ENCODE results near the gene HDAC7.

HDAC7 gene

GRCh38 chr12:47745485-47746041 lies 74.1 kb downstream of the HDAC7 start:
- DNase-seq (ENCODE audit: low spot score): no peak

GRCh38 chr12:47744778-47745436 lies 74.8 kb downstream of the HDAC7 start:
- no peak for DNase-seq (ENCODE audit: low spot score)

- peak; percentile 58 for DNase-seq (ENCODE audit: low spot score)
These were observed 75.6 kb downstream of the HDAC7 start for GRCh38 chr12:47744005-47744651.

DNA sequence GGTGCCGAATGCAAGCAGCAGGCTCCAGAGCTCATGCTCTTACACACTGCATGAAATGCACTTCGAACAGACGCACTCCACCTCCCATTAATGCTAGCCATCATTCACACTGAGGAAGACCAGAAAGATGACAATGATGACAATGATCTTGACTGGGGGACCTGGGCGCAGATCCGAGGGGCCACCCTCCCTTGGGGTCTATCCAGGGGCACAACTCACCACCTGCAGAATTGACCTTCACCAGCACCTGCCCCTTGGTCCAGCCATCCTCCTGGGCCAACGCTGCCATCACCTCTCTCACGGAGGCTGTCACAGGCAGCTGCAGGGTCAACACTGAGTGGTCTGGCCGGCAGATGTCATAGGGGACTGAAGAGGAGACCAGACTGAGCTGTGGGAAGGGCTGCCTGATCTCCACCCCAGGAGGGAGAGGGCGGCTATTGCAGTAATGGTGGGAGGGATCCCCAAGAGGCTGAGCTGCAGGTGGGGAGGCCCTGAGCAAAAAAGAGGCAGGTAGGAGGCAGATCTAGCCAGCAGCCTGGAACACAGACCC lies 76.3 kb downstream of the HDAC7 start:
- no peak for DNase-seq (ENCODE audit: low spot score)

DNA sequence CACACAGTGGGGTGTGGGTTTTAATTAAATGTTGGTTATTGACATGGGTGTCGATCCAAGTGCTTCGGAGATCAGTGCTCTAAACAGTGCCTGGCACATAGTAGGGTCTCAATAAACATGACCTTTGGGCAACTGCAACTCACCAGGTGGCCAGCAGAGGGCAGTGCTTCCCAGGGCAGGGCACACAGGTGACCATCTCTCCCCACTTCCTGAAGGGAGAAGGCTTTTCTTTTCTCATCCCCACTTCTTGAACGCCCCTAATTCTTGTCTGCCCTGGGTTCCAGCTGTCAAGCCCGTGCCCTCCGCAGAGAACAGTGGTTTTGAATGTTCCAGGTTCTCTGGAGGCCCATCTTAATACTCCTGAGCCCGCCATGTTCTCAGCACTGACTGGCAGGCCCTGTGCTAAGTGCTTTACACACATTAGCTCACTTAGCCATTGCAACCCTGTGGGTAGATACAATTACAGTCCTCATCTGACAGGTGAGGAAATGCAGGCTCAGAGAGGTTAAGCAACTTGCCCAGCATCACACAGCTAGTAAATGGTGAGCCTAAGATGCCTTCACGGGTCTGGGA lies 77.4 kb downstream of the HDAC7 start:
- peak; percentile 73 for DNase-seq (ENCODE audit: low spot score)

DNA sequence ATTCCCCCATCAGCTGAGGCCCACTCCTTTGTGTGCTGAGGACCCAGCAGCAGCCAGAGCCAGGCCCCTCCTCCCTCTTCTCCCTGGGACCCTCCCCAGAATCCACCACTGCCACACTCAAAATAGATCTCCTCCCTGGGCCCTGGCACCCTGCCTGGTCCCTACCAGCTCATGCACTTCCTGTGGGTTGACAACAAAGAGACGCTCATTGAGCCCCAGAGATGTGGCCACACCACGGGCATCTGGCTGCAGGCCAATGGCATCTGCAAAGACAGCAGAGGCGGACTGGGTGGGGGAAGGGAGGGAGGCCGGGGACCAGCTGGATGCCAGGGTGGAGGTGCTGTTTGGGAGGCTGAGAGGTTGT lies 78.4 kb downstream of the HDAC7 start:
- no peak for DNase-seq (ENCODE audit: low spot score)

DNA sequence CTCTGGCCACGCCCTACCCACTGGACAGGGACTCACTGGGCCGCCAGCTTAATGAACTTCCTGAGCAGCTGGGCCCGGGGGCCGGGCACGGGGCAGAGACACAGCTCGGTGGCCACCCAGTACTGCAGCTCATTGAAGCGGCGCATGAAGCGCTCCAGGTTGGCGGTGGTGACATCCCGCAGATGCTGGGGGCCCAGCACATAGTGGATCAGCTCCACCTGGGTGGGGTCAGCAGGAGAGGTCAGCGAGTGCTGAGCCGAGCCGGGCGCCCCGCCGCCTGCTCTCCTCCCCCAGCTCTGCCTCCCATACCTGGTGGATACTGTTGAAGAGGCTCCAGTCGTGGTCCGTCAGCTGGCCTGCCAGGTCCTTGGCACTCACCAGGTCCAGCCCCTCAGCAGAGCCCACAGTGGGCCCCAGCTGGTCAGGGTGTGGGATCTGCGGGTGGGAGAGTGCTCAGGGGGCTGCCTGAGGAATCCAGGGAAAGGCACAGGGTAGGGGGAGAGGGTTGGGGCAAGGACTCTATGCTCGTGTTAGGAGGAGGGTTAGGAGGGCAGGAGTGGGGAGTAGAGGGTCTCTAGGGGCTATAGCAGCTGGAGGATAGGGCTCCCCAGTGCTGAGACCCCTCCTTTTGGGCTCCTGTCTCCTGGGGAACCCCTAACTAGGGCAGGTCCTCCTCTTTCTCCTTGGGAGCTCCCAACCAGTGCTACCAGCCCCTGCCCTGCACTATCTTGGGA lies 78.9 kb downstream of the HDAC7 start:
- no peak for DNase-seq (ENCODE audit: low spot score)

DNA sequence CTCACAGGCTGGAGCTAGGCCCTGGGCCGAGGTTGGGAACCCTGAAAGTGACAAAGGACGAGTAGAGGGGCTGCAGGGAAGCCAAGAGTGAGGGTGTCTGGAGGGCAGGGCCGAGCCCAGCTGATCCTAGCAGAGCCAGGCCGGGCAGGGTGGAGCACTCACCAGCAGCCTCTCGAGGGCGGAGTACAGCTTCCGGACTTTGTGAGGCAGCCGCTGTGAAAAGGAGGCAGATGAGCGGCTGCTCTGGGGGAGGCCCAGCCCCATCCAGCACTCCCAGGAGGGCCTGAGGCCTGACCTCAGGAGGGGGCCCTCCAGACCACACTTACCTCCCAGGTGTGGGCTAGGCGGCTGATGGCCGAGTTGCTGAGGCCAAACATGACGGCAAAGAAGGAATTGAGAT lies 79.7 kb downstream of the HDAC7 start:
- DNase-seq (ENCODE audit: low spot score): no peak

DNA sequence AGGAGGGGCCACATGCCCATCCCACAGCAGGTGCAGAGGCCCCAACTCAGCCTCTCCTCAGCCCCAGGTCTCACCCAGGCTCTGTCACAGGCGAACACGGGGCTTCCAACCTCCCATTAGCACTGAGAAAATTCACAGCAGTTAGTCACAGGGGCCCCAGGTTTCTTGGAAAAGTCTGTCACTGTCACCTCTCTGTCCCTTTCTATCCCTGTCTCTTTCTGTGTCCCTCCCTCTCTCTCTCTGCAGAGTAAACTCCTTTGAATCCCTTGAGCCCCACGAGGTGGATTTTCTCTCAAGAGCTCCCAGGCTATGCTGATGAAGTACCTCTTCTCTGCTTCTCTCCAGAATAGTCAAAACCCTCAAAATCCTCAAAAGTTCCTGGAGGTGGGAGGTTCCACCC lies 80.4 kb downstream of the HDAC7 start:
- DNase-seq (ENCODE audit: low spot score): no peak

GRCh38 chr12:47737936-47738594 lies 81.6 kb downstream of the HDAC7 start:
- DNase-seq (ENCODE audit: low spot score): no peak

- no peak for DNase-seq (ENCODE audit: low spot score)
These were observed 82.6 kb downstream of the HDAC7 start for GRCh38 chr12:47736877-47737676.

DNA sequence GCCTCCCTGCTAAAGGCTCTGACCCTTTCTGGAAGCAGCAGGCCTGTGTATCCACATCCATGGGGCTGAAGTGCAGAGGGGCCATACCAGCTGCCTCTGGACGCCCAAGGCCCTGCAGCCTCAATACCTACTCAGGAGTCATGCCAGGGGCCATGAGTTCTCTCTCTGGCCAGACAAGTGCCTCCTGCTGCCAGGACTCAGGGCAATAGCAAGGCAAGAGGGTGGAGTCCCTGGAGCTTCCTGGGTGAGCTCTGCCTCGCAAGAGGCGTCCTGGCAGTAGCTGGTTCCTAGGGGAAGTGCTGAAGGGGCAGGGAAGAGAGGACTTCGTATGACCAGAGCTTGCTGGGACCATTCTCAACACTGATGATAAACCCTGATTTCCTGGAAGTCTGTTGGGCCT lies 83.5 kb downstream of the HDAC7 start:
- no peak for DNase-seq (ENCODE audit: low spot score)

GRCh38 chr12:47735649-47736048 lies 84.1 kb downstream of the HDAC7 start:
- DNase-seq (ENCODE audit: low spot score): no peak

- no peak for DNase-seq (ENCODE audit: low spot score)
These were observed 84.8 kb downstream of the HDAC7 start for GRCh38 chr12:47734725-47735480.

DNA sequence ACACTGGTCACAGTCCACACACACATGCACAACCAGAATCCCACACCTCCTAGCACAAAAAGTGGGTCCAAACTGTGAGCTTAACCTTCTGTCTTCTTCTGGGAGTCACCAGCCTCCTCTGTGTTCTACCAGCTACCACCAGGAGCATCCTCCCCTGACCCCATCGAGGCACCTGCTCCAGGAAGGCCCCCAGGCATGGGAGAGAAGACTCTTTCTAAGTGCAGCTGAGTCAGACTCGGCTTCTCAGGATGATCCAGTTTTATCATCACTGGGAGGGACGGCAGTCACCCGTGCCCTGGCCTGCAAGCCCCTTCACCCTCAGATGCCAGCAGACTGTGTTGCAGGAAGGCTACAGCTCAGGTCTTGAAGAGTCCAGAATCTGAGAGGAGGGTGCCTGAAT lies 86.6 kb downstream of the HDAC7 start:
- DNase-seq (ENCODE audit: low spot score): no peak
